ENCODE results near the gene BTBD9.
"Not testable (repeated sequence)": the region's sequence is repeated elsewhere in the genome, so short reads cannot be mapped to it uniquely, and the experiment has no call there.

Gene BTBD9

DNA sequence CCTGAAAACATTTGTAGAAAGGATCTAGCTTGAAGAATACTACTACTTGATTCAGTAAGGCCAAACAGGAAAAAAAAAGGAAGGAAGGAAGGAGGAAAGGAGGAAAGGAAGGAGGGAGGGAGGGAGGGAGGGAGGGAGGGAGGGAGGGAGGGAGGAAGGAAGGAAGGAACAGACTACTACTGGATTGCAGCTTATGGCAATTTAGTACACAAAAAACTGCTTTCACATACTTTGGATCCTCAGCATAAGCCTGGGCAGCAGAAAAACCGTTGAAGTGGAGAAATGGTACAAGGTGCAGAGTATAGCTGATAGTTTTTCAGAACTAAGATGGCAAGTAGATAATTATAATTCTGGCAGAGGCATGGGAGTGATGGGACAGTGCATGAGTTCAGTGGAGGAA lies 201.6 kb downstream of the BTBD9 start:
- no peak for DNase-seq (ENCODE audit: extremely low read depth in 1 of 2, low read depth in 1 of 2)

DNA sequence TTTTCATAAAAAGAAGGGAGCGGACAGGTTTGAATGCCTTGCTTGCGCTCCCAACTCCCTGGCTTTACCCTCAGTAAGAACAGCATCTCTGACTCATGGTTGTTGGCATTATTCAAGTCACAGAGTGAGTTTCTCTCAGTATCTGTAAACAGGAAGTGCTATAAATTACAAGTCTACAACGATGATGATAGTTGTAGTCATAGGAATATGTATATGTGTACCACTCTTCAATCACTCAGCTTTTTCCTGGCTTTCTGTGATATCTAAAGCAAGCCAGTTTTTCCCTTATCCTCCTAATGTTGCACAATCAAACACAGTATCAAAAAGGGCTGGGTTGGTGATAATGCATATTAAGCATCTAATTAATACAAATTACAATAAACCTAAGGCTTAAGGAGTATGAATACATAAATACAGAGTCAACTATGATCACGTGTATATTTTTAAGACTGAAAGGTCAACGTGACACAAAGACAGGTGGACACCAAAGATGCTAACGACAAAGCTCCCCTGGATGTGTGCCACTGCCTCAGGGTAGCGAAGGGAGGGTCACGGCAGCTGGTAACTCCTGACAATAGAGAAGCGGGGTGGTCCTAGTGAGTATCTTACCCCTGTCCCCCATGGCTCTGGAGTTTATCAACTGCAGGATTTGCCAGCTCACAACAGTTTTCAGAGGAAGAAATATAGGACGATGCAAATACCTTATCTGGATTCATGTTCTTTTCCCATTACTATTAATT lies 202.8 kb downstream of the BTBD9 start:
- no peak for DNase-seq (ENCODE audit: extremely low read depth in 1 of 2, low read depth in 1 of 2)

DNA sequence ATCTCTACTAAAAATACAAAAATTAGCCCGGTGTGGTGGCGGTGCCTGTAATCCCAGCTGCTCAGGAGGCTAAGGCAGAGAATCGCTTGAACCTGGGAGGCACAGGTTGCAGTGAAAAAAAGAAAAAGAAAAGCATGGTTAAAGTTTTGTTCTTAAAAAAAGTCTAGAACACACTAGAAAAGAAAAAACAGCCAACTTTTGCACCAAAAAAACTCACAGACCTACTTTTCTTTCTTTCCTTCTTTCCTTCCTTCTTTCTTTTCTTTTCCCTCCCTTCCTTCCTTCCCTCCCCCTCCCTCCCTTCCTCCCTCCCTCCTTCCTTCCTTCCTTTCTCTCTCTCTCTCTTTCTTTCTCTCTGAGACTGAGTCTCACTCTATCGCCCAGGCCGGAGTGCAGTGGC lies 204.4 kb downstream of the BTBD9 start:
- no peak for DNase-seq (ENCODE audit: extremely low read depth in 1 of 2, low read depth in 1 of 2)

DNA sequence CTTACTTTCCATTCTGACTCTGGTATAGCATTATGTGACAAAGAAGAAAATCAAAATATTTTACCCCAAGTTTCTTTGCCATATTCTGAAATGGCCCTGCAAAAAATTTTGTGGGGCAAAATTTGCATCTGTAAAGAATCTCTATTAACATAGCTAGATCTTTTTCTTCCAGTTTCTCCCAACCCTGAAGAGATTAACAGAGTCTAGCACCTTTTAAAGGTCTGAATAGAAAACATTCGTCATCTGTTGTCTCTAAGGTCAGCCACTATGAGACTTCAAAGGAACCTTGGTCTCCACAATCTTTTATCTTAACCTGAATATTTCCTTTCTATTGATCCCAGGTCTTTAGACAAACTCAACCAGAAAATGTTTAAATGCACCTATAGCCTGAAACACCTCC lies 205.7 kb downstream of the BTBD9 start:
- no peak for DNase-seq (ENCODE audit: extremely low read depth in 1 of 2, low read depth in 1 of 2)

DNA sequence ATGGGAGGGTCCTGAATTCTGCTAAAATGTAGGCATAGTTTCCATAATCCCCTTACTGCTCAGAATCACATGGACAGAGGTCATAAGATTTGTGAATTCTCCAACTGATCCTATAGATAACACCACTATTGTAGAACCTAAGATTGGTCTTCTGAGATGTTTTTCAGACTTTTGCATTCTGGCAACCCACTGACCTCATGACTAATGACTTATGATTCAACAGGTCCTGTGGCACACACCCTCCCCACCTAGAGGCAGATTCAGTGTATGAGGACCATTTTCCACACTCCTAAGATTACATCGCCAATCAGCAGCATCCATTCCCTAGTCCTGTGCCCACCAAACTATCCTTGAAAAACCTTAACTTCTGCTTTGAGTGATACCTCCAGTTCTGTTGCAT lies 207.2 kb downstream of the BTBD9 start:
- no peak for DNase-seq (ENCODE audit: extremely low read depth in 1 of 2, low read depth in 1 of 2)

DNA sequence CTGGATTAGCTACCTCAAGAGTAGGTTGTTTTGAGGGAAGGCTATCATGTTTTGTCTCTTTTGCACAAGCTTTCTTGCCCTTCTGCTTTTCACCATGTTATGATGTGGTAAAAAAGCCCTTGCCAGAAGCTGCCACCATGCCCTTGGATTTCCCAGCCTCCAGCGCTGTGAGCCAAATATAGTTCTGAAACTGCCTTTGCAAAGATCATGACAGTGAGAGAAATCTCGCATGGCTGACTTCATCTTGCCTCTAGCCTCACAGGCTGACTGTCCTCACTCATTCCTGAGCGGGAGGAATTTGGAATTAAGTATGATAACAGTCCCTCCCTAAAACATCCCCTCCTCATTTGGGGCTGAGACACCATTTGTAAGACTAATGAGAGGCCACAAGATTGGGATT lies 207.7 kb downstream of the BTBD9 start:
- no peak for DNase-seq (ENCODE audit: extremely low read depth in 1 of 2, low read depth in 1 of 2)

DNA sequence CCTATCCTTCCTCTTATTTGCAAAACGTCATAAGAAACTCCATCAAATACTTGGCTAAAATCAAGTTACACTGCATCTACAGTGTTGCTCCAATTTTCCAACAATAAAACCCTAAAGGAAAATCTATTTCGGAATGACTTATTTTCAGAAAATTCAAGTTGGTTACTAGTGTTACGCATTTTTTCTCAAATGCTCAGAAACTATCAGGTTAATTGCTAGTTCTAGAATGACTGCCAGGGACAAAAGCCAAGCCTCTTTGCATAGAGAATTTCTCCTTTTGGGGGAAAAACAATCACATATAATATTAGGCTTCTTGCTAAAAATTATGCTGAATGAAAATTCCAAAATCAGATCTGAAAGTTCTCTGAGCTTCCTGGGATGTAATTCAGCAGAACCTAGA lies 210.2 kb downstream of the BTBD9 start:
- no peak for DNase-seq (ENCODE audit: extremely low read depth in 1 of 2, low read depth in 1 of 2)

DNA sequence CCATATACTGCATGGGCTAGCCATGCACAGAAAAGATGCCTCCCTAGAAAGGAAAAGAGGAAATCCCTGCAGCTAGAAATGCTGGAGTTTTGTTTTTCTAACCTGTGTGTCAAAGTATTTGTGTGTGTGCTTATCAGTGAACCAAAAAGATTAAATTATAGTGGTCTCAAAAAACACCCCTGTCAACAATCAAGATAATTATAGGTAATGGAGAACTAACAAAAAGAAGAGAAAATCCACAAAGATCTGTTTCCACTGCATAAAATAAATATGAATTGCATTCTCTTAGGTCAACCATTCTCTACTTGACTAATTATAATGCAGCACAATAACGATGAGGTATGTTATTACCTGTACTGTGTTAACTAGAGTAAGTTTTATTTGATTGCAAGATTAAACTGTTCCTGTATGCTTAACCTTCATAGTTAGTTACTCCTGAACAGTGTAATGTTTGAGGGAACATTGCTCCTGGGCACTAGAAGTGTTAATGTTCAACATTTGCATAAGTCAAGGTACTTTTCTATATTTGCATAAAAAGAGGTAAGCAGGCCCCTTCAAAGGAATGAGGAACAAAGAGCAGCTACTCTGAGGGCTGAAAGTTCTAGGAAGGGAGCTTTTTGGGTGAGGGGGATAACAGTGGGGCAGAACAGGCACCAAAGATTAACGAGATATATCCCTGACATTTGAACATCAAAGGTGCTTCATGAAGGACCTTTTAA lies 212.1 kb downstream of the BTBD9 start:
- no peak for DNase-seq (ENCODE audit: extremely low read depth in 1 of 2, low read depth in 1 of 2)

DNA sequence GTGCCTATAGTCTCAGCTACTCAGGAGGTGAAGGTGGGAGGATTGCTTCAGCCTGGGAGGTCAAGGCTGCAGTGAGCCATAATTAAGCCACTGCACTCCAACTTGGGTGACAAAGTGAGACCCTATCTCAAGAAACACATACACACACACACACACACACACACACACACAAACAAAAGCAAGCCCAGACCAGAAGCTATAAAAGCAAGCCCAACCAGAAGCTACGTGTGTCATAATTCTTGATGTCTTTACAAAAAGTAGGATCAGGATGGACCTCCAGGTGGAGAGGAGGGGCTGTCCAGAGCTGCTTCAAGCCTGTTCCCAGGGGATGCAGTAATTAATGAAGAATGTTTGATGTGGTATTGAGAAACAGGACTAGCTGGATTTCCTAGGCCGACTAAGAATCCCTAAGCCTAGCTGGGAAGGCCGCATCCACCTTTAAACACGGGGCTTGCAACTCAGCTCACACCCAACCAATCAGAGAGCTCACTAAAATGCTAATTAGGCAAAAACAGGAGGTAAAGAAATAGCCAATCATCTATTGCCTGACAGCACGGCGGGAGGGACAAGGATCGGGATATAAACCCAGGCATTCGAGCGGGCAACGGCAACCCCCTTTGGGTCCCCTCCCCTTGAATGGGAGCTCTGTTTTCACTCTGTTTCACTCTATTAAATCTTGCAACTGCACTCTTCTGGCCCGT lies 213.8 kb downstream of the BTBD9 start:
- not testable (repeated sequence) for DNase-seq (ENCODE audit: extremely low read depth in 1 of 2, low read depth in 1 of 2)

DNA sequence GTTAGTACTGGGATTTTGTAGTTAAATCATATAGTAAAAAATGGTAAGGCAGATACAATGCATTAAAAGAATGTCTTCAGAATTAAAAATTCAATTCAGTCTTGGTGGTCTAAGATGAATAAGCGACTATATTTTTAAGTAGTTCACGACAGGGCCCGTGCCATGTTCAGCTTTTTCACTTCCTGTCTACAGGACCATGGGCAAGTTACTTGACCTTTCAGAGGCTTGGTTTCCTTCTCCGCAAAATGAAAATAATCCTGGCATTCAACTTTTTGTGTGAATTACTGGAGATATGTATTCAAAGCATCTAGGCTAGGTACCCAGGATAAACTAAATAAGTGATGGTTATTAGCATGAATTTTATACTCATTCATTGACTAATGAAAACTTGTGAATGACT lies 216.0 kb downstream of the BTBD9 start:
- no peak for DNase-seq (ENCODE audit: extremely low read depth in 1 of 2, low read depth in 1 of 2)

DNA sequence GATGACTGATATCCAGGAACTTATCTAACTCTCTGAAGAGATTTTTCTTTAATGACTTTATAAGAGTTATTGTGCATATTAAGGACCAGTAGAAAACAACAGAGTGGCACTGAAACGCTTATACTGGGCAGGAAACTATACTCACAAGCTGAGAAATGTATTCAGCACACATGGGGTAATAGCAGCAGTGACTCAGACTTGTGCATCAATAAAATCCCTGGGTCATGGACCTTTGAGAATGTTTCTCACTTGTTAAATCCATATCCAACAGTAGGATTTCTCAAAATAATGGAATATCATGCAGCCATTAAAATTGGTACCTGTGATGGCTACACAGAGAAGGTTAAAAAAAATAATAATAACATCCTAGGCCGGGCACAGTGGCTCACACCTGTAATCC lies 219.5 kb downstream of the BTBD9 start:
- no peak for DNase-seq (ENCODE audit: extremely low read depth in 1 of 2, low read depth in 1 of 2)

DNA sequence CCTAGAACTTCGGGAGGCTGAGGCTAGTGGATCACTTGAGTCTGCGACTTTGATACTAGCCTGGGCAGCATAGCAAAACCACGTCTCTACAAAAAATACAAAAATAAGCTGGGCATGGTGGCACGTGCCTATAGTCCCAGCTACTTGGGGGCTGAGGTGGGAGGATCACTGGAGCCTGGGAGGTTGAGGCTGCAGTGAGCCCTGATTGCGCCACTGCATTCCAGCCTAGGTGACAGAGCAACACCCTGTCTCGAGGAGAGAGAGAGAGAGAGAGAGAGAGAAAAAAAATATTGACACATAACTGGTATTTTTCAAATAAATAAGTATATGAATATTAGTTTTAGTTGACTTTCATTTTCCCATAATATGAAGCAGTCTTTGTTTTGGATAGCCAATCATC lies 222.2 kb downstream of the BTBD9 start:
- DNase-seq (ENCODE audit: extremely low read depth in 1 of 2, low read depth in 1 of 2) = no peak

DNA sequence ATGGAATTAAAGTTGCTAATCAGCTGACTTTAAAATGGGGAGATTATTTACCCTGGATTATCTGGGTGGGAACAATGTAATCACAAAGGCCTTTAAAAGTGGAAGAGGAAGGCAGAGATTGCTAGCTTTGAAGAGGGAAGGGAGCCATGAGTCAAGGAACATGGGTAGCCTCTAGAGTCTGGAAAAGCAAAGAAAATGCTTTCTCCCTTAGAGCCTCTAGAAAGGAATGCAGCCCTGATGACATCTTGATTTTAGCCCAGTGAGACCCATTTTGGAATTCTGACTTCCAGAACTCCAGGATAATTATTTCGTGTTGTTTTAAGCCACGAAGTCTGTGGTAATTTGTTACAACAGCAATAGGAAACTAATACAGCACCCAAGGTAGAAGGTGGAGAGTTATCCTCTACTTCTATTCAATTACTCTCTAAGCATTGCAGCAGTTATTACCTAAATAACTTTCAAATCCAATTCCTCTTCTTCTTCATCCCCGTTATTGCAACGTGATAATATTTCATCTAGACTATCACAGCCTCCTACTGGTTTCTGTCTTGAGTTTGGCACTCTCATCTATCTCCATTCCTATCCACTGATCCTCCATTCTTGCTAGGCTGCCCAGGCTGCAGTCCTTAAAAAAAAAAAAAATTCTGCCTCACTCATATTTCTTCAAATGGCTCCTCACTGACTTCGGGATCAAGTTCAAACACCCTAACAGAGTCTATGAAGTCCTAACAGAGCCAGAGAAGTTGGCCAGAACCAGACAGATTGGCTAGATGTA lies 224.3 kb downstream of the BTBD9 start:
- DNase-seq (ENCODE audit: extremely low read depth in 1 of 2, low read depth in 1 of 2) = no peak

DNA sequence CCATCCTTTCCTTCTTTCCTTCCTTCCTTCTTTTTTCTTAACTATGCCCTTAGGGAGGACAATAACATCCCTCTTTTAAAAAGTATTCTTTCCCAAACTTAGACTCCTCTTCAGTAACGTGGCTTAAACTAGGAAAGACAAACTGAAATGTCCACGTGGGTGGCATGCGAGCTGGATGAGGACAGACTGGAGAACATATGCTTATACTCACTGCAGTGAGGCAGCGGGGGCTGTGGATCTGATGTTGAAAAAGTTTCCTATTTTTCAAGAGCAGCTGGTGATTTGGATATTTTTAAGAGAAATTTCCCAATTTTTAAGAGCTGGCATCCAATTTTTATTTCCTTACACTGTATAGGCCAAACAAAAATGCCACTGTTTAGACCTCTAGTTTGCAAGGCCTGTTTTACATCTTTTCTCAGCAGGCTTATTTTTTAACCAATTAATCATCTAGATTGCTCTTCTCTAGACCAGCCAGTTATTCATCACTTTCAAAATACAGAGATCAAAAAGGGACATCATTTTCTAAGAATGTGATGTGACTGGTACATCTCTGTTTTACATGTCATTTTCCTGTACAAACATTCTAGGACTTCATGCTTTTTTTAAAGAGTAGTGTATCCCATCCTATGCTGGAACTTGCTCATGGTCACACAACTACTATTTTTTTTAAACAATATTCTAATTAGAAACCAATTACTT lies 226.5 kb downstream of the BTBD9 start:
- no peak for DNase-seq (ENCODE audit: extremely low read depth in 1 of 2, low read depth in 1 of 2)

DNA sequence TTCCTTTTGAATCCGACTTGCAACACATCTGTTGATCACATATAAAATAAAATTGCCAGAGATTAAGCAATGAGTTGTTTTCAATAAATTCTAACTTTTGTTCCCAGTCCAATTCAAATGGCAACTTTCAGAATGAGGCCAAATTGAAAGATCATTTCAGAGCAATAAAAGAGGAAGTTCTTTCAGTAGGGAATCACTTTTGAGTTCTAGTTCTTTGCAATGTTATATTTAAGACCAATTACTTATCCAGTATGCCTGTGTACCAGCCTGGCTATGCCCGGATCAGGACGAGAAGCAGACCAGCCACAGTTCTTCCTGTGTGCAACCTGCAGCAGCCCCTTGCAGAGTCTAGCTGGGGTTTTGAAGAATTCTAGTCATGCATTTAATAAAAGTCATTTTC lies 232.5 kb downstream of the BTBD9 start:
- DNase-seq (ENCODE audit: extremely low read depth in 1 of 2, low read depth in 1 of 2) = no peak

DNA sequence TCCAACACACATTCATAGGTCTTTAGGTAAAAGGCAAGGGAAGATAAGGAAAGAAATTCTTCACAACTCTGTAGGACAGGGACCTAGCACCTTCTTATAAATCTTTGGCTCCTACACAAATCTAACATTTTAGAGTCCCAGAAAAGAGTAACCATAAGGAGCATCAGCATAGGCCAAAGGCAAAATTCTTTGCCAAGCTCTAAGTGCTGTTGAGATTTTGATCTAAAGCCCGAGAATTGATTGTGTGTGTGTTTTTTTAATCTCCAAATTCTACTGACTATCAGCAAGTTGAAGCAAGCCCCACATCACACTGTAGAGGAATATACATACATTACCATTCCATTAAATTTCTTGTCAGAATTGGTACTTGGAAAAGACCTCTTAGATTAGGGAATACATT lies 233.6 kb downstream of the BTBD9 start:
- no peak for DNase-seq (ENCODE audit: extremely low read depth in 1 of 2, low read depth in 1 of 2)

DNA sequence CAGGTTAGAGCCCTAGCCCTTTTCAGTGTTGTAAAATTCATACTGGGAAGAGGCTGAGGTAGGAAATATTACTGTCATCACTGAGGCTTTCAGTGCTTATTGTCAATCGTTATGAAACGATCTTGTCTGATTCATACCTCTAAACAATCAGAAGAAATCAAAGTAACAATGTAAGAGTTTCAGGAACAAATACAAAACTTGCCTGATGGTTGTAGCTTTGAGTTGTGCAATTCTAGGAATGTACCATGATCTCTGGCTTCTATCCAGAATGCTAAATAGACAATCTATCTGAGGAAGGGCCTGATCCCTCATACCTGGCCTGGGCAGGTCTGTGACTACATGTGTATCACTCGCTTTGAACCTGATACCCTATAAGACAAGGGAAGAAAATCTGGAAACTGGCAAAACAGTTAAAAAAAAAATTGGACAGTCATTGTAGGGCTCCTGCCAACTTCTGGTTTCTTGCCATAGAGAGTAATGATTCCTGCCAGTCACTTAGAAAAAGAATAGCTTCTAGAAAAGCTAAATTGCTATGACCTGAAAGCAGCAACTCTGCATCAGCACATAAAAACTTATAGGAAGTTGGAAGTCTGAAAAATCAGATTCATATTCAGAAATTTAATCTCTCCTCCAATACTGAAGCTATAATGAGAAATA lies 234.7 kb downstream of the BTBD9 start:
- DNase-seq (ENCODE audit: extremely low read depth in 1 of 2, low read depth in 1 of 2) = no peak

DNA sequence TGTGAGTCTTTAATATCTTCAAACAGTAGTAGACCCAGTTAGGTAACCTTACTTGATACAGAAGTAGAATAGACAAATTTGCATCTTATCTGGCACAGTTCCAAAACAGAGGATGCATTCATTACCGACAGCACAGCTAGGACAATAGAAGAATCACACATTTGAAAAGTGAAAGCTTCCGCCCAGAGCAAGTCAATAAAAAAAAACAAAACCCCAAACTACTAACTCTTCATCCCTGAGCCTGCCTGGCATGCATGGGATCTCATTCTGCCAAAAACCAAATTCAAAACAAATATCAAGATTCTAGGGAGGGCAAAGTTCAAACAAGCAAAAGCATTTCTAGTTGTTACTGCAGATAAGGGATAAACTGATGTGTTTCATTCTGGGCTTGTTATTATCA lies 235.4 kb downstream of the BTBD9 start:
- DNase-seq (ENCODE audit: extremely low read depth in 1 of 2, low read depth in 1 of 2) = no peak

DNA sequence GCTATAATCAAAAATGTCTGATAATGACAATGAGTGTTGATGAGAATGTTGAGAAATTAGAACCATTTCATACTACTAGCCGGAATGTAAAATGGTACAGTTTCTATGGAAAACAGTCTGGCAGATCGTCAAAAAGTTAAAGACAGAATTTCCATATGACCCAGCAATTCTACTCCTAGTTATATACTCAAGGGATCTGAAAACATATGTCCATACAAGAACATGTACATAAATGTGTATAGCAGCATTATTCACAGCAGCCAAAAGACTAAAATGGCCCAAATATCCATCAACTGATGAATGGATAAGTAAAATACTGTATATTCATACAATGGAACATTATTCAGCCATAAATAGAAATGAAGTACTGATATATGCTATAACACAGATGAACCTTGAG lies 236.2 kb downstream of the BTBD9 start:
- DNase-seq (ENCODE audit: extremely low read depth in 1 of 2, low read depth in 1 of 2) = no peak

DNA sequence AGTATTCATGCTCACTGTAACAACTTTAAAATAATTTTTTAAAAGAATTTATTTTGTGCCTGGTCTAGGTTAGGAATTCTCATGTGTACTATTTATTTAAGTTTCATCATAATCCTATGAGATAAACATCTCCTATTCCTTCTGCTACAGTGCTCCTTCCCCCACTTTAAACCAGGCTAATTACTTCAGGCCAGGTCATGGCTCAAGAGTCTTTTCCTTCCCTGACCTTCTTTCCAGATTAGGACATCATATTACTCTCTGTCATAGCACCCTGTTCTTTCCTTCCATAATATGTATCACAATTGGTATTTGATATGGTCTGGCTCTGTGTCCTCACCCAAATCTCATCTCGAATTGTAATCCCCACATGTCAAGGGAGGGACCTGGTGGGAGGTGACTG lies 239.0 kb downstream of the BTBD9 start:
- no peak for DNase-seq (ENCODE audit: extremely low read depth in 1 of 2, low read depth in 1 of 2)

Data from activated CD8-positive, alpha-beta memory T cell treated with anti-CD3 and anti-CD28 coated beads for 1 hour (primary cell).